NCI-H2171 treated with DMSO at 0.1 percent for 48 hours (cell line): ENCODE results near the gene TEX29.

Experiments used
- DNase-seq: peaks from one replicate; lab custom pipeline; 2025; lab: John Stamatoyannopoulos, UW

The TEX29 gene

GRCh38 chr13:111343186-111343805, 22.9 kb downstream of the TEX29 start:
- DNase-seq: no peak

GRCh38 chr13:111344471-111345191, 24.2 kb downstream of the TEX29 start:
- peak; percentile 55 for DNase-seq

- no peak for DNase-seq
These were observed 25.2 kb downstream of the TEX29 start for GRCh38 chr13:111345682-111346081.

- DNase-seq: no peak
These were observed 25.7 kb downstream of the TEX29 start for GRCh38 chr13:111346101-111346680.

GRCh38 chr13:111347438-111347837, 27.0 kb downstream of the TEX29 start:
- DNase-seq: no peak

GRCh38 chr13:111353508-111353907, 33.1 kb downstream of the TEX29 start:
- no peak for DNase-seq

- DNase-seq: no peak
These were observed 34.3 kb downstream of the TEX29 start for GRCh38 chr13:111354789-111355188.

GRCh38 chr13:111356795-111357194, 36.4 kb downstream of the TEX29 start:
- DNase-seq: no peak

GRCh38 chr13:111359237-111359915, 38.9 kb downstream of the TEX29 start:
- no peak for DNase-seq

- DNase-seq: no peak
These were observed 39.5 kb downstream of the TEX29 start for GRCh38 chr13:111359930-111360329.

GRCh38 chr13:111360452-111360851, 40.0 kb downstream of the TEX29 start:
- no peak for DNase-seq

- DNase-seq: no peak
These were observed 40.8 kb downstream of the TEX29 start for GRCh38 chr13:111361046-111361872.

GRCh38 chr13:111361873-111362648, 41.6 kb downstream of the TEX29 start:
- DNase-seq: no peak

GRCh38 chr13:111363121-111363520, 42.7 kb downstream of the TEX29 start:
- DNase-seq: no peak

GRCh38 chr13:111363591-111363990, 43.1 kb downstream of the TEX29 start:
- DNase-seq: no peak

- peak; percentile 7 for DNase-seq
These were observed 44.9 kb downstream of the TEX29 start for GRCh38 chr13:111365149-111366005.

GRCh38 chr13:111367340-111367739, 46.9 kb downstream of the TEX29 start:
- no peak for DNase-seq

GRCh38 chr13:111368091-111368490, 47.6 kb downstream of the TEX29 start:
- DNase-seq: no peak

- no peak for DNase-seq
These were observed 49.7 kb downstream of the TEX29 start for GRCh38 chr13:111370147-111370546.
